B cell (primary cell): Measurements from ENCODE around the gene XPA. TPM values are rescaled to one million over a fixed set of nuclear protein-coding genes. Genes with fewer than 3 reads are reported as not detected.
"Not testable (repeated sequence)": the region's sequence is repeated elsewhere in the genome, so short reads cannot be mapped to it uniquely, and the experiment has no call there.

Experiments
- ATAC-seq: fragments of 200-7000 bp; cut with Tn5 transposase; one replicate; pipeline ENCODE4 v1.10.0; 2021; ENCODE audit warnings: low read depth, mild to moderate bottlenecking, moderate number of reproducible peaks, moderate library complexity
- CTCF ChIA-PET: fragments of 350-600 bp; sonication (Branson Sonifier 250); formaldehyde crosslinking; loops from one replicate; lab custom pipeline; 2021; ENCODE audit warnings: antibody characterized with exemption, inconsistent platforms; lab: Charles Lee
- POLR2A ChIA-PET: fragments of 350-600 bp; sonication (Branson Sonifier 250); formaldehyde crosslinking; loops from one replicate; lab custom pipeline; 2021; ENCODE audit warnings: antibody characterized with exemption; lab: Charles Lee
- DNase-seq: peaks from one replicate; pipeline ENCODE4 v3.0.0; 2013
- H2AFZ ChIP-seq: 2 replicates; pipeline ENCODE4 v1.6.1; 2012; ENCODE audit warnings: mild to moderate bottlenecking, low read depth, low read length; ENCODE audit not compliant: insufficient read depth, poor library complexity, severe bottlenecking
- H3K27ac ChIP-seq, 2 donors: 1 replicate in 1 of 2; 2 replicates in 1 of 2; pipeline ENCODE4 v1.5.1; 2012 to 2013; ENCODE audit warnings: low read length in 2 of 2, mild to moderate bottlenecking in 2 of 2, moderate library complexity in 1 of 2
- H3K27me3 ChIP-seq, 4 experiments: fragments of 200-600 bp in 1 of 4; sonication (generic) in 1 of 4; replicated peaks in 1 of 4; 1 replicate in 2 of 4; 2 replicates in 2 of 4; pipeline versions ENCODE4 v1.6.1 to v1.7.0; 2013 to 2016; ENCODE audit warnings: low read length in 3 of 4, mild to moderate bottlenecking in 2 of 4, mixed read lengths in 1 of 4, moderate library complexity in 1 of 4; ENCODE audit not compliant: insufficient read depth in 4 of 4, control insufficient read depth in 3 of 4; ENCODE audit errors: control extremely low read depth in 1 of 4
- H3K36me3 ChIP-seq, 2 experiments: replicated peaks in 1 of 2; 1 replicate in 1 of 2; 2 replicates in 1 of 2; pipeline versions ENCODE4 v1.6.1 to v1.7.1; 2013; ENCODE audit warnings: low read length in 1 of 2; ENCODE audit not compliant: insufficient read depth in 2 of 2, control insufficient read depth in 1 of 2; ENCODE audit errors: control extremely low read depth in 1 of 2, extremely low read depth in 1 of 2
- H3K4me1 ChIP-seq, 2 donors: fragments of 200-600 bp in 1 of 2; sonication (generic) in 1 of 2; 1 replicate in 1 of 2; 2 replicates in 1 of 2; pipeline versions ENCODE4 v1.5.1 to v1.6.1; 2013 to 2017; ENCODE audit warnings: low read length in 2 of 2; ENCODE audit not compliant: control insufficient read depth in 2 of 2, insufficient read depth in 2 of 2
- H3K4me2 ChIP-seq: replicated peaks from 2 replicates; pipeline ENCODE3; 2012; ENCODE audit warnings: mild to moderate bottlenecking, low read depth, low read length; ENCODE audit not compliant: poor library complexity, severe bottlenecking
- H3K4me3 ChIP-seq, 5 experiments: fragments of 200-600 bp in 1 of 5; sonication (generic) in 1 of 5; 1 replicate in 3 of 5; 2 replicates in 2 of 5; pipeline versions ENCODE4 v1.5.1 to v1.7.0; 2011 to 2016; ENCODE audit warnings: low read length in 4 of 5, mild to moderate bottlenecking in 4 of 5, low read depth in 2 of 5, control low read depth in 1 of 5, moderate library complexity in 1 of 5; ENCODE audit not compliant: insufficient read depth in 1 of 5; ENCODE audit errors: control extremely low read depth in 1 of 5, extremely low read depth in 1 of 5
- H3K79me2 ChIP-seq: fragments of 200-600 bp; sonication (generic); one replicate; pipeline ENCODE4 v1.6.0; 2016; ENCODE audit warnings: low read length; ENCODE audit not compliant: control insufficient read depth, insufficient read depth
- H3K9ac ChIP-seq: fragments of 200-600 bp; sonication (generic); 2 replicates; pipeline ENCODE4 v1.6.1; 2017; ENCODE audit warnings: mild to moderate bottlenecking, low read length, moderate library complexity
- H3K9me3 ChIP-seq, 3 donors: one replicate each; pipeline versions ENCODE4 v1.6.1 to v1.7.1; 2013; ENCODE audit warnings: low read length in 2 of 3; ENCODE audit not compliant: control insufficient read depth in 2 of 3, insufficient read depth in 1 of 3; ENCODE audit errors: control extremely low read depth in 1 of 3
- H4K20me1 ChIP-seq: 2 replicates; pipeline ENCODE4 v1.6.0; 2012; ENCODE audit warnings: mild to moderate bottlenecking, low read length; ENCODE audit not compliant: insufficient read depth, control insufficient read depth, poor library complexity, severe bottlenecking
- H3K27ac Mint-ChIP-seq: one replicate; pipeline ENCODE4 v1.8.0; 2021; ENCODE audit warnings: mixed read lengths
- H3K27me3 Mint-ChIP-seq: one replicate; pipeline ENCODE4 v1.8.0; 2021; ENCODE audit warnings: mixed read lengths
- H3K4me1 Mint-ChIP-seq: one replicate; pipeline ENCODE4 v1.8.0; 2021; ENCODE audit warnings: mixed read lengths
- H3K4me3 Mint-ChIP-seq: one replicate; pipeline ENCODE4 v1.8.0; 2021; ENCODE audit warnings: mixed read lengths
- H3K9me3 Mint-ChIP-seq: one replicate; pipeline ENCODE4 v1.8.0; 2022; ENCODE audit warnings: mixed read lengths; ENCODE audit not compliant: insufficient read depth
- EZH2 ChIP-seq: IDR thresholded peaks from 2 replicates; pipeline ENCODE4 v1.6.1; 2012; ENCODE audit warnings: borderline replicate concordance, low read depth, mild to moderate bottlenecking, moderate library complexity, low read length; ENCODE audit not compliant: insufficient read depth, poor library complexity, severe bottlenecking
- WGBS: methylation state at CpG from one replicate; pipeline ENCODE4 v1.1.5; 2013; ENCODE audit warnings: missing lambda C conversion rate; ENCODE audit not compliant: insufficient coverage; 5-methylcytosine and 5-hydroxymethylcytosine counted together
- intact Hi-C: fragments of 100-400 bp; cut with micrococcal nuclease; formaldehyde crosslinking; loops from one replicate; pipeline ENCODE4 v1.10.0; 2022
- polyA plus RNA-seq: library from polyadenylated mRNA; depleted of rRNA; stranded (reverse); fragments of >200 nt; gene quantifications from 2 replicates; pipeline ENCODE4 v1.2.3, GENCODE V29; 2012
- total RNA-seq, 2 donors: library from RNA; stranded (reverse); fragments of 120-200 nt in 1 of 2; gene quantifications; 1 replicate in 1 of 2; 2 replicates in 1 of 2; pipeline versions ENCODE4 v1.2.3 to v1.2.4, GENCODE V29; 2013 to 2022
- TF ChIP-seq, protein P1 (sequence below): fragments of 200-600 bp; IDR thresholded peaks from one replicate; pipeline ENCODE4 v1.8.0; 2022; ENCODE audit warnings: antibody characterized with exemption, mild to moderate bottlenecking

XPA gene
- total and polyA plus RNA-seq, 2 donors (not counting 1 experiment from before 2014, with no cell fraction given): 3.8 to 21.3 TPM

DNA sequence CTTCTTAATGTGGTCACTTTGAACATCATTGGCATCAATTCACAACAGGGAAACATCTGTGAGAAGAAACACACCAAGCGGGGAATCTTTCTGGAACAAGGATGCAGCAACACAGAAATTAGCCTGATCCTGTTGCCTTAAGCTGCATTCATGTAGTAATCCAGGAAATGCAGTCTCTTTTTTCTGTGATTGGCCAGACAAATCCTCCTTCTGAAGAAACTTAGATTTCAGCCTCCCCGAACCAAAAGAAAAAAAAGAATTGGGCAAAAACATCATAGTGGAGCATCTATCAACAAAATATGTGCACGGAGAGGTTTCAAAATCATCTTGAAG is 7.2 kb upstream of the XPA start:
- H3K9ac ChIP-seq: no peak overlapping the region
- no peak overlapping the region for H3K27ac Mint-ChIP-seq
- no peak overlapping the region for H2AFZ ChIP-seq

DNA sequence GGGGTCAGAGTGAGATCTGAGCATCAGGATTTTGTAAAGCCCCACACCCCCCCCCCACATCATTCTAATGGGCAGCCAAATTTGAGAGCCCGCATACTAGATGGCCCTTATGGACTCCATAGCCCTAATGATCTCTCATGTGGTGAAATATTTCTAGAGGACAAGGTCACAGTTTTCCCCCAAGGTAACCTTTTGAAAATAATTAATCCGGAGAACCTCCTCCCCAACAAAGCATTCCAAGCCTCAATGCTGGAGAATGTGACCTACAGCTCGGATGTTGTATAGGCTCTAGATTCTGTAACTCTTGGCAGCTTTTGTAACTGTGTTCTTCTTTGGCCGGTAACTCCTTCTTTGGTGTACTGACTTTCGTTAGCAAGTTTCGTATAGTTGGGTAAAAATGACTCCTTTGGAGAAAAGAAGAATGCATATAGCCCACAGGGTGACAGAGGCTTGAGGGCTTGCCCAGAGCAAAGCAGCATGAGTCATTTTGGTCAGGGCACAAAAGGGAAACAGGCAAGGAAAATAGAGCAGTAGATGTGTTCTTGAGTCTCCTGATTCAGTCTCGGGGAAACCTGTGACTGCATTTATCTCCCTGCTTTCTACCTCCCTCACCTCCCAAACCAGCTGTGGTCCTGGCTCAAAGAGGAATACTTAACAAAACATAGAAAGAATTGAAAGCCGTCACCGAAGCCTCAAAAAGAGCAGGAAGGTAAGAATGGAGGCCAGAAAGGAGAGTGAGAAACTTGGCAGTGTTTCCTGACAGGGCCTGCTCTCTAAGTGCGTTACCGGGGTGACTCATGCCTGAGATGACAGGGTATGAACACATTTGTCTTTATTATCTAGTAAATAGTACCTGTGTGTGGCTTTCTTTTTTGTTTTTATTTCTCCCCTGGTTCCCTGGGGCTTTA is 6.6 kb upstream of the XPA start:
- Mint-ChIP-seq H3K27me3 (peaks cover 31% of the 10 kb centered on the region), H3K4me1 (peaks cover 15% of the 10 kb centered on the region), H3K9me3 (no peaks in the 10 kb centered on the region), H3K27ac (no peak overlapping the region), H3K4me3 (no peak overlapping the region)
- 91% methylated on average over 7 of the region's 11 CpGs for WGBS
- ATAC-seq: no peak
- H3K4me3 ChIP-seq: no peak overlapping the region
- ChIA-PET POLR2A (no interaction called here), CTCF (no interaction called here)
- no peak overlapping the region for H3K9ac ChIP-seq
- peaks cover 9 to 13% of the 10 kb centered on the region in 2 donors for H3K4me1 ChIP-seq
- no peak overlapping the region for H3K4me2 ChIP-seq
- no peak overlapping the region for H3K27ac ChIP-seq
- no peak overlapping the region for H2AFZ ChIP-seq
- peaks cover 0 to 4% (median 2%) of the 10 kb centered on the region in 4 experiments for H3K27me3 ChIP-seq
- intact Hi-C loops: no loop called here
- TF ChIP-seq, protein P1, sequence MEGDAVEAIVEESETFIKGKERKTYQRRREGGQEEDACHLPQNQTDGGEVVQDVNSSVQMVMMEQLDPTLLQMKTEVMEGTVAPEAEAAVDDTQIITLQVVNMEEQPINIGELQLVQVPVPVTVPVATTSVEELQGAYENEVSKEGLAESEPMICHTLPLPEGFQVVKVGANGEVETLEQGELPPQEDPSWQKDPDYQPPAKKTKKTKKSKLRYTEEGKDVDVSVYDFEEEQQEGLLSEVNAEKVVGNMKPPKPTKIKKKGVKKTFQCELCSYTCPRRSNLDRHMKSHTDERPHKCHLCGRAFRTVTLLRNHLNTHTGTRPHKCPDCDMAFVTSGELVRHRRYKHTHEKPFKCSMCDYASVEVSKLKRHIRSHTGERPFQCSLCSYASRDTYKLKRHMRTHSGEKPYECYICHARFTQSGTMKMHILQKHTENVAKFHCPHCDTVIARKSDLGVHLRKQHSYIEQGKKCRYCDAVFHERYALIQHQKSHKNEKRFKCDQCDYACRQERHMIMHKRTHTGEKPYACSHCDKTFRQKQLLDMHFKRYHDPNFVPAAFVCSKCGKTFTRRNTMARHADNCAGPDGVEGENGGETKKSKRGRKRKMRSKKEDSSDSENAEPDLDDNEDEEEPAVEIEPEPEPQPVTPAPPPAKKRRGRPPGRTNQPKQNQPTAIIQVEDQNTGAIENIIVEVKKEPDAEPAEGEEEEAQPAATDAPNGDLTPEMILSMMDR: no peak
- TF ChIP-seq EZH2: no peak
- H3K9me3 ChIP-seq: peaks cover 0 to 3% (median 1%) of the 10 kb centered on the region in 3 donors
- DNase-seq: no peak
- no peaks in the 10 kb centered on the region for H3K36me3 ChIP-seq
- H4K20me1 ChIP-seq: no peaks in the 10 kb centered on the region
- peaks cover 2% of the 10 kb centered on the region for H3K79me2 ChIP-seq

More for the DNA sequence above, 7.2 kb upstream of the XPA start:
- peaks cover 9% of the 10 kb centered on the region for H3K4me1 Mint-ChIP-seq
- POLR2A ChIA-PET: no interaction called here
- H3K4me3 Mint-ChIP-seq: no peak overlapping the region
- intact Hi-C loops: no loop called here
- TF ChIP-seq, protein P1: no peak
- no peak for TF ChIP-seq EZH2
- ATAC-seq (no peak), DNase-seq (no peak)
- Histone ChIP-seq H3K4me1 (peaks cover 3 to 7% of the 10 kb centered on the region in 2 donors), H3K27ac (no peak overlapping the region), H4K20me1 (no peaks in the 10 kb centered on the region), H3K79me2 (no peaks in the 10 kb centered on the region), H3K4me2 (no peak overlapping the region), H3K9me3 (peaks cover 0 to 3% (median 1%) of the 10 kb centered on the region in 3 donors), H3K27me3 (peaks cover 0 to 9% (median 4%) of the 10 kb centered on the region in 4 experiments), H3K4me3 (no peak overlapping the region), H3K36me3 (no peaks in the 10 kb centered on the region)
- WGBS: 96% methylated on average over 2 of the region's 3 CpGs
- CTCF ChIA-PET: no interaction called here
- H3K9me3 Mint-ChIP-seq: no peaks in the 10 kb centered on the region
- peaks cover 35% of the 10 kb centered on the region for H3K27me3 Mint-ChIP-seq

DNA sequence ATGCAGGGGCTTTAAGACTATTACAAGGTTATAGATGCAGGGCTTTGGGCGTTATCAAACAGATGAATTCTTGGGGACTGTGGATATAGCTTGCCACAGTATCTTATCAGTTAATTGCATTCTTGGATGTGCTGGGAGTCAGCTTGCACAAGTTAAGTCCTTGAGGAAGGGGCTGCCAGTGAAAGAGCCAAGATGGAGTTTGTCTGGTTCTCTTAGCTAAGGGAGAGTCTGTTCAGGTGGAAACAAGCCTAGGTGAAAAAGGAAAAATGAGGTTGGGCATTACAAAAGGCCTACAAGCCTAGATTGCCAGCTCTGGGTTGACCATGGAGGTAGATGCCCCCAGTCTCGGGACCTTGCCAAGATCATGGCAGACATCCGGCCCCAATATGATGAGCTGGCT is 2.7 kb upstream of the XPA start:
- 94% methylated on average over 2 of the region's 3 CpGs for WGBS
- peak overlapping the region; percentile 85 for H3K27ac Mint-ChIP-seq

More for the DNA sequence above, 2.7 kb upstream of the XPA start:
- H3K9me3 ChIP-seq, H3K27me3 Mint-ChIP-seq, ATAC-seq, H4K20me1 ChIP-seq, H3K27me3 ChIP-seq, H3K36me3 ChIP-seq, H3K9me3 Mint-ChIP-seq, H3K27ac ChIP-seq, DNase-seq, H3K4me3 ChIP-seq, H3K9ac ChIP-seq, POLR2A ChIA-PET: not testable (repeated sequence)
- Histone ChIP-seq H3K4me1 (peaks cover 29 to 40% of the 10 kb centered on the region in 2 donors), H3K79me2 (peaks cover 34% of the 10 kb centered on the region), H3K4me2 (peak overlapping the region; percentile 34), H2AFZ (peak overlapping the region; percentile 64)
- peaks cover 44% of the 10 kb centered on the region for H3K4me1 Mint-ChIP-seq
- H3K4me3 Mint-ChIP-seq: peak overlapping the region; percentile 81
- intact Hi-C loops: loop anchor here (5.0 to 10.0 kb wide), 4 partner anchors 202 to 1283 kb away; partner anchors contain the start of genes ANP32B and ZNF367
- CTCF ChIA-PET: interaction anchor here (1.7 kb wide), 1 partner anchor 9 kb away, joined by 5 read pairs; no protein-coding TSS in a partner anchor
